SW480 (cell line): ENCODE results near the gene MED13L.
A peak's percentile ranks its signal among the peaks of the same experiment; 100 is the strongest.

ENCODE experiments used
- DNase-seq: peaks from one replicate; pipeline ENCODE4 v3.0.0-alpha.2; 2016; ENCODE audit warnings: low spot score

MED13L gene

DNA sequence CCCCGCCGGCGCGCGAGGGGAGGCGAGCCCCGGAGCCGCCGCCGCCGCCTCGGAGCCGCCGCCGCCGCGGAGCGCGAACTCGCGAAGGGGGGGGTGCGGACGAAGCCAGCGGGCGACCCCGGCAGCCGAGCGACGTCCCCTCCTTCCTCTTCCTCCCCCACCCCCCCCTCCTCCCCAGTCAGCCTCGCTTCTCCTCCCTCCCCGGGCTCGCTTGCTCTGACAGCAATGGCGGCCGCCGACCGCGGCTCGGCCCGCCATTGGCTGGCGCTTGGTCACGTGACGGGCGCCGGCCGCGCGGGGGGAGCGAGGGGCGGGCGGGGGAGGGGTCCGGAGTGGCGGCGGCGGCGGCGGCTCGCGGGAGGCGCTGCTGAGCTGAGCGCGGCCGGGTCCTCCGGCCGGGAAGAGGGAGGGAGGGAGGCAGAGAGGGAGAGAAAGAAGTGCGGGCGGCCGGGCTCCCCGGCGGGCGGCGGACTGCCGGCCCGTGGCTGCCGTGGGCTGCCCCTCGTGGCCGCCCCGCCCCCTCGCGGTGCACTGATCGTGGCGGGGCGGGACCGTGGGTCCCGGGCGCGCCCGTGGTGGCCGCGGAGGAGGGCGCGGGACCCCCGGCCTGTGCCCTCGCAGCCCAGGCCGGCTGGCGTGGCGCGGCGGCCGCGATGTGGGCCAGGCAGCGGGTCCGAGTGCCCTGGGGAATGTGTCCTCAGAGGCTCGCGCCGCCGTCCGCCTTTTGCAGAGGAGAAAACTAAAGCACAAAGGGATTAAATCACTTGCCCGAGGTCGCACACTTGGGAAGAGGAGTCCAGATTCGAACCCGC is at the start of gene MED13L:
MED13L (minus strand) TSS at position 227 of the 812 bp plus-strand sequence. CDS start 562 bp downstream, outside the sequence.
- DNase-seq = peak; percentile 80

GRCh38 chr12:116325336-116325664 is 47.8 kb upstream of the MED13L start:
- no peak for DNase-seq

DNA sequence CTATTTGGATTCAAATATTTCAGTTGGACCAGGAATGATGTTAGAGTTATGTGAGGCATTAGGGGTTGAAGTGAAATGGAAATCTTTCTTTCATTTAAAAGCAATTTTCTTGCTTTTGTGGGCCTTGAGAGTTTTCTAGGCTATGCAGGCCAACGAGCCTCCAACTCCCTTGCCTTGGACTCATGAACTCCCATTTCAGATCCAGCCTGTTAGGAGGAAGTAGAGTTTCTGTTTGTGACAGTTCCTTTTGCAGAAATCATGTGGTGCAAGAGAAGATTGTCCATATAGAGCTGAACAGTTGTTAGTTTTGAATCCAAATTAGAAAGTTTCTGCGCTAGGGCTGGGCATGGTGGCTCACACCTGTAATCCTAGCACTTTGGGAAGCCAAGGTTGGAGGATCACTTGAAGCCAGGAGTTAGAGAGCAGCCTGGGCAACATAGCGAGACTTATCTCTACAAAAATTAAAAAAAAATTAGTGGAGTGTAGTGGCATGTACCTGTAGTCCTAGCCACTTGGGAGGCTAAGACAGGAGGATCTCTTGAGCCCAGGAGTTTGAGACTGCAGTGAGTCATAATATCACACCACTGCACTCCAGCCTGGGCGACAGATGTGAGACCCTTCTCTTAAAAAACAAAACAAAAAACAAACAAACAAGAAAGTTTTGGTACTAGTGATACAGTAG is 47.3 kb upstream of the MED13L start:
- no peak for DNase-seq

DNA sequence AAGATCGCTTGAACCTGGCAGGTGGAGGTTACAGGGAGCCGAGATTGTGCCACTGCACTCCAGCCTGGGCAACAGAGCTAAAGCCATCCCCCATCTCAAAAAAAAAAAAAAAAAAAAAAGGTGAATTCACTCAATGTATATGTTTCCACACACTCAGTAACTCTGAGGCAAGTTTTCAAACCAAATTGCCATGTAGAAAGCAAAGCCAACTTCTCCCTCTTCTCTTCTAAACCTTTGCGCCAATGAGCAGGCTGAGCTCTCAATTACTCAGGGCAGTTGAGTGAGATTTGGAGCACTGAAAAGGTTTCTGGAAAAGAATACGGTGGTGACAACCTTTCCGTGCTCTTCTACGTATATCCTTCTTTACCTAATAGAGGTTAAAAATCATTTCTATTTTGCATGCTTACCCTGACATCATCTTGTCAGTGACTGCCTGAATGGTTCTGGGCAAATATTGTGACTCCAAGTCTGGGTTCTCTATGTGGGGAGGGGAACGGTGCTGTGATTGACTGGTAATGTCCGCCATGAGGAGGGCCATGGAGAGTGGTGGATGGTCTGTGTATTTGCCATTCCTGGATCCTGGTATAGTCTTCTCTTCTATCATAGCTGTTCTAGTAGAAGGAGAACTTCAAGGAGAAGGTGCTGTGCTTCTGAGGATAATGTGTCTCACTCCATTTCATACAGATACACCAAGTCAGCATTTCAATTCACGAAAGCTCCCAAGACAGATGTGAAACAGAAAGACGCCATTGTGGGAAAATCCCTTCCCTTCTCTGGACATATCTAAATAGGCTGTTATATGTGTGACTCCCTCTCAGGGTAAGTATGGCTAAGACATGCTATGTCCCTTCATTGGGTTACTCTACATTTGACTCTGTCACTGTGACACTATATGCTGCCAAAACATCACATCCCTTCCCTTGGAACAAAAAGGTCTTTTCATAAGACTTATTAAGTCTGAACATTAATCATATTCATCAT is 46.2 kb upstream of the MED13L start:
- DNase-seq = no peak

DNA sequence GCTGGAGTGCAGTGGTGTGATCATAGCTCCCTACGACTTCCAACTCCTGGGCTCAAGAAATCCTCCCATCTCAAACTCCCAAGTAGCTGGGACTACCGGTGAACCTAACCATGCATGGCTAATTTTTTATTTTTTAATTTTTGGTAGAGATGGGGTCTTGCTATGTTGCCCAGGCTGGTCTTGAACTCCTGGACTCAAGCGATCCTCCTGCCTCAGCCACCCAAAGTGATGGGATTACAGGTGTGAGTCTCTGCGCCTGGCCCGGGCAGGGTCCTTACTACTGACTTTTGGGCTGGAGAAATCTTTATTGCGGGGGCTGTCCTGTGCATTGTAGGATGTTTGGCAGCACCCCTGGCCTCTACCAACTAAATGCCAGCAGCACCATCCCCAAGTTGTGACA is 44.4 kb upstream of the MED13L start:
- DNase-seq = no peak

- no peak for DNase-seq
Measured at GRCh38 chr12:116320791-116321217, 43.3 kb upstream of the MED13L start.

GRCh38 chr12:116319898-116320621 is 42.6 kb upstream of the MED13L start:
- no peak for DNase-seq

- DNase-seq = no peak
Measured at GRCh38 chr12:116319233-116319897, 41.9 kb upstream of the MED13L start.

DNA sequence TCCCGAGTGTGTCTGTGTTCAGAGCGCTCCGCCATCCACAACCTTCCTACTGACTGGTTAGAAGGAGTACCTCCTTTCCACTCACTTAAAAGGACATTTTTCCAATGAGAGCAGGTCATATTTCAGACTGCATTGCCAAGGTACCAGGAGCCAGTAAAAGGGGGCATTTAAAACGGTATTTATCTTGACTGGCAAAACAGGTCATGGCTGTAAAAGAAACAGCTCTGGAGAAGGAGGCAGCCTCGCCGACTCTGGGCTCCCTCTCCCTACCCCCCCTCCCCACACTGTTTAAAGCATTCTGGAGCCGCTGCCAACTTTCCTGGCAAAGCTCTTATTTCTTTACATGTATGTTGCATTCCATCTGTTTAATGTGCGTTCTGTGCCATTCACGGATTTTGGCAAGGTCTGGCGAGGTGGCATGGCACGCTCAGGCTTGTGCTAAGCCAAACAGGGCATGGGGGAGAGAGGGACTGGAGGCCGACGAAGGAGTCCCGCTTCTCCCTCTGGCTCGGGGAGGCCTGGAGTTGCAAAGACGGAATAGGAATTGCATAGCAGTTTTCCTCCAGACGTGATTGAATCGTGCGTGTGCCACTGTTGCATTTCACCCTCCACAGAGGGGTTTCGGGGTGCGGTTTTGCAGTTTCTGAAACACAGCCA is 41.2 kb upstream of the MED13L start:
- no peak for DNase-seq

DNA sequence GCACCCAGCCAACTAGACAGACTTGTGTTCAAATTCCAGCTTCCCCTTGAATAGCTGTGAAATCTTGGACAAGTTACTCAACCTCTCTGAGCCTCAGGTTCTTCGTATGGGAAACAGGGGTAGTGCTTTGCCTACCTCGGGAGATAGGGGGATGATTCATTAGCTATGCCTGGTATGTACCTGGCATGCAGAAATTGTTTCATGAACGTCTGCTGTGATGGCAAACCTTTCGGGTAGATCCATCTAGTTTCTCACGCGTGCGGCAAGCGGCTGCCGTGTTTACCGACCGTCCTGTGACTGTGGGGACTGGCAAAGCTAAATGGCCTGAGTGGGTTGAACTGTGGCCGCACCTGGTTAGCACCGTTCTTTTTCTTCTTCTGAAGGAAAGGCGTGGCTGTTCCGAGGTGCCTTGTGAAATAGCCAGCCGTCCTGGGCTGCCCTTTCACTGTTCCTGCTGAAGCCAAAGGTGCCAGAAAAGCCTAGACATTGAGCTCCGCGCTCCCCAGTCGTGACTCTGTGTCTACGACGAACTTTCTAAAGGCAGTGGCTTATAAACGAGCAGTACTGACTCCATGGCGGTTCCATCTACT is 40.6 kb upstream of the MED13L start:
- no peak for DNase-seq

GRCh38 chr12:116317139-116317538 is 39.6 kb upstream of the MED13L start:
- no peak for DNase-seq

DNA sequence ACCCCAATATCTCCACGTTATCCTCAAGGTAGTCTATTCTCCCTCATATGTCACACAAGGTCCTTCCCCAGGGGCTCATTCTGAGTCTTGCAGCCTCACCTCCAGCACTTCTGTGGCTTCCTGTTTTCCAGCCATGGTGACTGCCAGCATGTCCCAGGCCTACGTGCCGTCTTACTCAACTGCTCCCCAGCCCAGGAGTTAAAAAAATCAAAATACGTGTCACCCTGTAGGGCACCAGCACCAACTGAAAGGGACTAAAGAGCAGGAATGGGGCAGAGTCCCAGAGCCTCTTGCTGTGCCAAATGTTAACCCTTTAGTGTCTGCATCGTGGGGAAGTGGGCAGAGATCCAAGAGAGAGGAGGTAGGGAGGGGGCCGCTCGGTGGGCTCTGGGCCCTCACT is 37.0 kb upstream of the MED13L start:
- DNase-seq = no peak

DNA sequence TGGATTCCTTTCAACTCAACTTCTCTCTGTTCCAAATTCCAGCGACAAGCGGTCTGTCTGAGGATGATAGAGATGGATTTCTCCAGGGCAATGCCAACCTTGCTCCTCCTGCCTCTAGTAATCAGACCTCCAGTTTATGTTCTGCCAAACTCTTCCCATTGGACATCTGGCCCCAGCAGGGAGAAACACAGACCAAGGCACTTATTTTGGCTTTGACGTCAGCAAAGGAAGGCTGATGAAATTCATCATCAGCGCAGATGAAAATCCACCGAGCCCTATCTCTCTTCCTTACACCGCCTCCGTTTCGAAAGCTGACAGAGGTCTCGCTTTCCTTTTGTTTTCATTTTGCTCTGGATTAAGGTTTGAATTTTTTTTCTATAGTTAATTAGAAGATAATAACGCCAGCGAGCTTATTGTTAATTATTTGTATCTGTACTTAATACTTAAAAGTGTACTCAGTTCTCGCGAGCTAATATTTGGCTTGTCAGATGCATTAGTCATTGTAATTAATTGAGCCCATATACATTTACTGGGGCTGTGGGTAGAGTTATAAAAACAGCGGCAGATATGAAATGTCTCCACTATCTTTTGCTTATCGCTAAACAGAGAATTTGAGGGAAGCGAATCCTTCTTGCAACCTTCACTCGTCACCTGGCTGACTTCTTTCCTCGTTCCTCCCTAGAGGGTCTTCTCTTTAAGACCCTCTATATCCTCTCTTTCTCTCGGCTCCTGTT is 35.9 kb upstream of the MED13L start:
- no peak for DNase-seq

GRCh38 chr12:116310082-116310481 is 32.6 kb upstream of the MED13L start:
- DNase-seq = no peak

DNA sequence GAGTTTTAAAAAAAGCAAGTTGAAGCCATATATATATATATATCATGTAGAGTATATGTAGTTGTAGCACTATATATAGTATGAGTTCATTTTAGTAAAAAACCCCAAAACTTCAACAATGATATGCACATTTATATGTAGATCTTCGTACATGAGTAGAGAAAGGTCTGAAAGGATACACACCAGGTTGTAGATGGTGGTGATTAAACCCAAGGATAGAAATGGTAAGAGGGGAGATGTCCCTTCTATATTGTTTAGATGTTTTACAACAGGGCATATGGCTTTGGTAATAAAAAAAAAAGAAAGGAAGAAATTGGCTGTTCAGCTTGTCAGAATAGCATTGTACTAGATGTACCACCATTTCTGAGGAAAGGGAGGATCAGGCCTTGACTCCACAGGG is 31.9 kb upstream of the MED13L start:
- no peak for DNase-seq

- DNase-seq = no peak
Measured at GRCh38 chr12:116308647-116309046, 31.2 kb upstream of the MED13L start.

GRCh38 chr12:116306968-116307367 is 29.5 kb upstream of the MED13L start:
- DNase-seq = no peak

GRCh38 chr12:116306506-116306905 is 29.0 kb upstream of the MED13L start:
- no peak for DNase-seq

- DNase-seq = no peak
Measured at GRCh38 chr12:116304621-116305020, 27.1 kb upstream of the MED13L start.

DNA sequence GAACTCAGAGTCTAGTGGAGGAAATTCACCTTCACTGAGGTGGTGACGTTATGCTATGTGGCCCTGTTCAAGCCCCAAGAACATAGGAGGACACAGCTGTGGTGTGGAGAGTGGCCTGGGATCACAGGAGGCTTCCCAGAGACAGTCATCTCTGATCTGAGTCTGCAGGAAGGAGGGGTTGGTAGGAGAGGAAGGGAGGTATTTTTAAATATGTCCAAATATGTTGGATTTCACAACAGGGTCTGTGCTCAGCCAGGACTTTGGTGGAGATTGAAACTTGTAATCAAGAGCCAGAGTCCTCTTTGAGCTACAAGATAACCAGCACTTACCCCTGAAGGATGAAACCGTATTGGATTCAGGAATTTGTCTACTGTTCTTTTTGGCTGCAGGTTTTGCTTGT is 26.4 kb upstream of the MED13L start:
- DNase-seq = no peak
